Measurements from ENCODE around the gene ARMH1.
A peak's percentile ranks its signal among the peaks of the same experiment; 100 is the strongest.

The ARMH1 gene

GRCh38 chr1:44674113-44675000 lies at the start of gene ARMH1, which contains the start of gene TMEM53:
Gene ARMH1 (plus strand): TSS chr1:44674714. CDS start chr1:44689698, 14,984 bp downstream.
Gene TMEM53 (minus strand): TSS chr1:44674481. CDS start chr1:44674391, 90 bp downstream.
- DNase-seq = peak; percentile 77 to 78

GRCh38 chr1:44625348-44625747 lies 49.2 kb upstream of the ARMH1 start:
- no peak for DNase-seq

GRCh38 chr1:44628962-44629756 lies 45.4 kb upstream of the ARMH1 start:
- no peak for DNase-seq

- no peak for DNase-seq
These were observed 44.4 kb upstream of the ARMH1 start for GRCh38 chr1:44630116-44630515.

GRCh38 chr1:44631333-44631646 lies 43.2 kb upstream of the ARMH1 start:
- DNase-seq = peak in 1 of 2 experiments; percentile 37

GRCh38 chr1:44631647-44632539 lies 42.6 kb upstream of the ARMH1 start:
- DNase-seq = peak; percentile 74 to 83

GRCh38 chr1:44632598-44632997 lies 41.9 kb upstream of the ARMH1 start:
- DNase-seq = no peak

GRCh38 chr1:44634606-44635189 lies 39.8 kb upstream of the ARMH1 start:
- no peak for DNase-seq

GRCh38 chr1:44635439-44635838 lies 39.1 kb upstream of the ARMH1 start:
- no peak for DNase-seq

- DNase-seq = no peak
These were observed 38.3 kb upstream of the ARMH1 start for GRCh38 chr1:44636083-44636687.

GRCh38 chr1:44636688-44637598 lies 37.6 kb upstream of the ARMH1 start:
- DNase-seq = no peak

- no peak for DNase-seq
These were observed 36.7 kb upstream of the ARMH1 start for GRCh38 chr1:44637702-44638411.

GRCh38 chr1:44640200-44640853 lies 34.2 kb upstream of the ARMH1 start:
- no peak for DNase-seq

GRCh38 chr1:44641126-44642102 lies 33.1 kb upstream of the ARMH1 start:
- no peak for DNase-seq

GRCh38 chr1:44642255-44642654 lies 32.3 kb upstream of the ARMH1 start:
- DNase-seq = no peak

GRCh38 chr1:44642925-44643324 lies 31.6 kb upstream of the ARMH1 start:
- no peak for DNase-seq

- no peak for DNase-seq
These were observed 30.7 kb upstream of the ARMH1 start for GRCh38 chr1:44643721-44644334.

- DNase-seq = no peak
These were observed 29.7 kb upstream of the ARMH1 start for GRCh38 chr1:44644806-44645205.

All from AML-193 (cell line).